GM19438 (cell line): Measurements from ENCODE around the gene SPG7.
A peak's percentile ranks its signal among the peaks of the same experiment; 100 is the strongest.

Experiments used
- ATAC-seq: cut with Tn5 transposase; IDR thresholded peaks from one replicate; pipeline ENCODE4 v1.9.1; 2021; ENCODE audit warnings: low read depth; ENCODE audit not compliant: unreplicated experiment

The SPG7 gene

DNA sequence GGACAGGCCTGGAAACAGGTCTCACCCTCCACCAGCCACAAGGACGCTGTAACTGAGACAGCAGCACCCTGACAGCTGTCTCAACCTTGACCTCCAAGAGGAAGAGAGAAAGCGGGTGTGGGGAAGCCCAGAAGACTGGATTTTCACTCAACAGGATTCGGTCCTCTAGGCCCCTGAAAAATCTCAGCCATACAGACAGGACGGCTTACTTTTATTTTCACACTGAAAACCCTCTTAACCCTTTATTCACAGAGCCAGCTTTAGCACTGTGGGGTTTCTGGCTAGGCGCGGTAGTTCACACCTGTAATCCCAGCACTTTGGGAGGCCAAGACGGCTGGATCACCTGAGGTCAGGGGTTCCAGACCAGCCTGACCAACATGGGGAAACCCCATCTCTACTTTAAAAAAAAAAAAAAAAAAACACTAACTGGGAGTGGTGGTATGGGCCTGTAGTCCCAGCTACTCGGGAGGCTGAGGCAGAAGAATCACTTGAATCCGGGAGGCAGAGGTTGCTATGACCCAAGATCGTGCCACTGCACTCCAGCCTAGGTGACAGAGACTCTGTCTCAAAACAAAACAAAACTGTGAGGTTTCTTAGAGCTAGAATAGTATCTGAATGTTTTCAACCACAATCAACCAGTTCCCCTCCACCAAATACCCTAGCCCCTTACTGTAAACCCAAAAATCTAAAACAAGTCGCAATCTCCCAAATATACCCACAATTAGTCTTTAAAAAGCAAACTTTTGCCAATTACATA lies 23.1 kb upstream of the SPG7 start:
- peak; percentile 46 for ATAC-seq

- no peak for ATAC-seq
Observed at GRCh38 chr16:89485701-89486246, 22.4 kb upstream of the SPG7 start.

GRCh38 chr16:89489040-89489897 lies 18.9 kb upstream of the SPG7 start:
- ATAC-seq, result no peak

GRCh38 chr16:89489898-89490438 lies 18.2 kb upstream of the SPG7 start:
- ATAC-seq, result peak; percentile 5

DNA sequence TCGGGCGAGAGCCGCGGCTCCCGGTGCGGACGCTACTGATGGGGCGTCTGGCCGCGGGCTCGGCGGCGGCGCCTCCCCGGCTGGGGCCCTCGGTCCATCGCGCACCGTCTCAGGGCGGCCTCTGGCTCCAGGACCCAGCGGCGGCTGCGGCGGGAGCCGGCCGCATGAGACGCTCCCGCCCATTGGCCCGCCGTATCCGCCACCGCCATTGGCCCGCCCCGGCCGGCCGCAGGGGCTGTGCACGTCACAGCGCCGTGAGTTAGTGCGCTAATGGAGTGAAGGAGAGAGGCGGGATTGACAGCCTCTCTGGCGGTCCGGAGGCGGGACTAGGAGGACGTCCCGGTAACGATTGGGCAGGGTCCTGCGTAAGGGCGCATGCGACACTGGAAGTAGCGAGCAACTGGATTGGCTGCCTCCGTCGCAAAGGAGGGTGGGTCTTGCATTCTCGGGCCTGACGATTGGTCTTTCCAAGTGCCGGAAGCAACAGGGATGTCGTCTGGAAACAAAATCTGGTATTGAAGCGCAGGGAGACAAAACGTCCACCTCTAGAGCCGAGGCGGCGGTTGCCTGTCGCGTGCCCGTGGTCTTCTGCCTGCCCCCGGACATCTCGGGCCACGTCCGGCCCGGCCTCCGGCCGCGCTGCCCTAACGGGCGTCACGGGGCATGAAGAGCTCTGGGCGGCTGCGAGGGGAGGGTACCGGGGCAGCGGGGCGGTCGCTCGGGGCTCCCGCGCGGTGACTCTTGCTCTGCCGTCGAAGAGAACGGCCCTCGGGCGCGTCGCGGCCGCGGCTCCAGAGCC lies 17.6 kb upstream of the SPG7 start, which contains the start of gene ANKRD11:
Gene ANKRD11 (minus strand): TSS at position 123 of the 799 bp plus-strand sequence. CDS start 173,542 bp downstream, outside the sequence.
- ATAC-seq, result peak; percentile 87

DNA sequence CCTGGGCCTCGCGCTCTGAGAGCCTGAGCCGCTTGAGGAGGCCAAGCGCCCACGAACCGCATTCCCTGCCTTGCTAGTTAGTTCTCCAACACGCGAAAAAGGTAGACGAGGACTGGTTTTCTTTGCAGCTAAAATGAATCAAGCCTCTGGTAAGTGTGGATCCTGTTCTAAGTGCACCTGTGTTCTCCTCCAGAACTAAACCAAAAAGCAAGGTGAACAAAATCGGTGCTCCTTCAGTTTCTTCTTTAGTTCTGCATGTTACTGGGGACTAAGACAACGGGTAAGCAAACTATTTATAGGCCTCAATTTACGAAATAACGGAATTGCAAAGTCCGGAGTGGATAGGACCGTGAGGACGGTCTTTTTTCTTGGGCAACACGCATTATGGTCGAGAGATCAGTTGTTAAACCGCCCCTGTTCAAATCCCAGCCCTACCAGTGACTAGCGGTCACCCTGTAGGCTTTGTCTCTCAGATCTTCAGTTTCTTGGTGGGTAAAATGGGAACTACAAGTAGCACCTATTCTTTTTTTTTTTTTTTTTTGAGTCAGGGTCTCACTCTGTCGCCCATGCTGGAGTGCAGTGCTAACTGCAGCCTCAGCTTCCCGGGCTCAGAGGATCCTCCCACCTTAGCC lies 16.8 kb upstream of the SPG7 start:
- ATAC-seq, result no peak

- ATAC-seq, result no peak
Observed at GRCh38 chr16:89491974-89492687, 16.1 kb upstream of the SPG7 start.

- ATAC-seq, result no peak
Observed at GRCh38 chr16:89493776-89494175, 14.4 kb upstream of the SPG7 start.

- no peak for ATAC-seq
Observed at GRCh38 chr16:89495121-89495520, 13.1 kb upstream of the SPG7 start.

- no peak for ATAC-seq
Observed at GRCh38 chr16:89498839-89499238, 9.4 kb upstream of the SPG7 start.

GRCh38 chr16:89499767-89500166 lies 8.4 kb upstream of the SPG7 start:
- ATAC-seq, result no peak

GRCh38 chr16:89502081-89502843 lies 5.9 kb upstream of the SPG7 start:
- no peak for ATAC-seq

- ATAC-seq, result no peak
Observed at GRCh38 chr16:89504091-89504490, 4.1 kb upstream of the SPG7 start.

DNA sequence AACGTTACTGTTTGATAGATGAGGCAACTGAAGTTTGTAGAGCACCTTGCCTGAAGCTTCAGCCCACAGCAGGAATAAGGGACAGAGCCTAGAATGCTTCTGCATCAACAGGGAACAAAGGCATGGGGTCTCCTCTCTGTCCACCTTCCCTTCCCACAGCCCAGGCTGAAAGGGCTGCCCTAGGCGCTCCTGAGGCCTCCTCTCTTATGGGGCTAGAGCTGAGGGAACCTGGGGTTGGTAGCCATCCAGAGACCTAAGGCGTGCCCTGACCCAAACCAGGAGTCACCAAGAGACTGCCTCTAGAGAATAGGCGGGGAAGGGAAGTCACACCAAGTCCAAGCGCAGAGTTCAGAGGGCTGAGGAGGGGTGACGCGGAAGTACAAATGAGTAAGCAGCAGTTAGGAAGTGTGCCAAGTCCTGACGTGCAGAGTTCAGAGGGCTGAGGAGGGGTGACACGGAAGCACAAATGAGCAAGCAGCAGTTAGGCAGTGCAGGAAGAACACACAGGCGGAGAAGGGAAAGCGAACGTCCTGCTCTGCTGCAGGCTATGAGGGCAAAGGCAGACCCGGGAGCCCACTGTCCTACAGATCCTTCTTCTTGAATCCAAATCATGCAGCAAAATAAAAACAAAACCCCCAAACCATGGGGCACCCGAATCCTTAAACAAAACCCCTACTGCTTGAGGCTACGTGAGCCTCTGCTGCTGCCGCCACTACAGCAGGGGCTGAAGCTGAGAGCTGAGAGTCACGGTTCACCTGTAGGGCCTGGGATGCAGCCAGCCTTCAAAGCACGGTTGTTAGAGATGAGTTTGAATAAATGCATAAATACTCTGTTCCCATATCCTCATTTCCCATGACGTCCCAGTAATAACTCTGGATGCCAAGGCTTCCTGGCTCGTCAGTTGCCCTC lies 2.7 kb upstream of the SPG7 start:
- ATAC-seq, result no peak

- no peak for ATAC-seq
Observed at GRCh38 chr16:89506113-89506504, 2.1 kb upstream of the SPG7 start.

DNA sequence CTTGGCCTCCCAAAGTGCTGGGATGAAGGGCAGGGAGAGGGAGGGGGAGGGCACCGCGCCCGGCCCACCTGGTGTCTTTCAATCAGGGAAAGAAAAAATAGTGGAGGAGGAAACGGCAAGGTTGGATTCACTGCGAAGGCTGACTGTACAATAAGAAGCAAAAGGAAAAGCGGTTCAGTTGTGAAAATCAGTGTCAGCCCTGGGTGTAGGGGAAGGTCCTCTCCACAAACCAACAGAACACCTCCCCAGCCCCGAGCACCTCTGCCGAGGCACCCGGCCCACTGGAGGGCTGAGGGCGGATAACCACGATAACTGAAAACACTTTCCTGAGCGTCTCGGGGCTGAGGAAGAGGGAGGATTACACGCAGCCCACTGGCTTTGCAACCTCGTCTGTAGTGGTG lies 1.4 kb upstream of the SPG7 start:
- no peak for ATAC-seq

DNA sequence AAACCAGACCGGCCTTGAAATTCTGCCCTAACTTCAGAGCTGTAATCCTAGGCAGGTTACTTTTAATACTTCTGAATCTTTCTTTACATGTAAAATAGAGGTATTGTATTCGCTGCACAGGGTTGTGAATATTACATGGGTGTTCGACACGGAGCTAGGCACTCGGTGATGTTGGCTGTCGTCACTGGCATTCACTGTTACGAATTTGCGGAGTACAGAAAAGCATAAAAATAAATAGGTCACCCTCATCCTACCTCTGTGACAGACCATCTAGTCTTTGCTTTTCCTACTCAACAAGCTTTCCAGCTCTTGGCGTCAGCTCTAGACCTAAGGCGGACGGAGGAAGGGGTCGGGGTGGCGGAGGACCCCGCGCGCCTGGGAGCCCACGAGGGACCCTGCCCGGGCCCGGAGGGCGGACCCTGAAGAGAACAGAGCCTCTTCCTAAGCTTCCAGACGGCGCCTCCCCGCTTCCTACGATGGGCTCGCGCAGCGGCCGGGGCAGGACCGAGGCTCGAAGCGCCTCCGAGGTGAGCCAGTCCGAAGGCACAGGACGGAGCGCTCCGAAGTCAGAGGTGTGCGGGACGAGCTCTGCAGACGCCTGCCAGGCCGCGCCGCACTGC lies 879 bp upstream of the SPG7 start:
- ATAC-seq, result peak; percentile 8
